Upper lobe of left lung (tissue), 4 donors: ENCODE data around the gene ECD.

Experiments used
- EP300 ChIP-seq, 4 donors: sonication (generic); formaldehyde crosslinking; IDR thresholded peaks; one replicate each; pipeline ENCODE4 v1.5.1; 2017; ENCODE audit warnings: antibody characterized with exemption in 4 of 4, control low read depth in 2 of 4
- POLR2A ChIP-seq, 4 donors: fragments of 450-650 bp; IDR thresholded peaks; one replicate each; pipeline ENCODE4 v1.5.1; 2016 to 2017; ENCODE audit warnings: antibody characterized with exemption in 4 of 4, mild to moderate bottlenecking in 2 of 4
- POLR2AphosphoS5 ChIP-seq, 2 donors: sonication (generic); formaldehyde crosslinking; IDR thresholded peaks; one replicate each; pipeline ENCODE4 v1.5.1; 2017; ENCODE audit warnings: antibody characterized with exemption in 2 of 2
- TF ChIP-seq, protein P1 (sequence below), 6 experiments: fragments of 450-650 bp in 4 of 6; fragments of 200-600 bp in 2 of 6; sonication (generic) in 2 of 6; IDR thresholded peaks; one replicate each; pipeline ENCODE4 v1.5.1; 2016 to 2019; ENCODE audit warnings: antibody characterized with exemption in 6 of 6

DNA sequence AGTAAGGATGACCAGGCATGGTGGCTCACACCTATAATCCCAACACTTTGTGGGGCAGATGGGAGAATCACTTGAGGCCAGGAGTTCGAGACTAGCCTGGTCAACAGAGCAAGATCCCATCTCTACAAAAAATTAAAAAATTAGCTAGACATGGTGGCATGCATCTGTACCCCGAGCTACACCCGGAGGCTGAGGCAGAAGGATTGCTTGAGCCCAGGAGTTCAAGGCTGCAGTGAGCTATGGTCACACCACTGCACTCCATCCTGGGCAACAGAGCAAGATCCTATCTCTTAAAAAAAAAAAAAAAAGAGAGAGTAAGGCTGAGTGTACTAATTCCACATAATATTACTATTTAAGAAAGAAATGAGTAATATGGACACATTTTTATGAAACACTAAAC is 75.0 kb downstream of the ECD start:
- TF ChIP-seq, protein P1, sequence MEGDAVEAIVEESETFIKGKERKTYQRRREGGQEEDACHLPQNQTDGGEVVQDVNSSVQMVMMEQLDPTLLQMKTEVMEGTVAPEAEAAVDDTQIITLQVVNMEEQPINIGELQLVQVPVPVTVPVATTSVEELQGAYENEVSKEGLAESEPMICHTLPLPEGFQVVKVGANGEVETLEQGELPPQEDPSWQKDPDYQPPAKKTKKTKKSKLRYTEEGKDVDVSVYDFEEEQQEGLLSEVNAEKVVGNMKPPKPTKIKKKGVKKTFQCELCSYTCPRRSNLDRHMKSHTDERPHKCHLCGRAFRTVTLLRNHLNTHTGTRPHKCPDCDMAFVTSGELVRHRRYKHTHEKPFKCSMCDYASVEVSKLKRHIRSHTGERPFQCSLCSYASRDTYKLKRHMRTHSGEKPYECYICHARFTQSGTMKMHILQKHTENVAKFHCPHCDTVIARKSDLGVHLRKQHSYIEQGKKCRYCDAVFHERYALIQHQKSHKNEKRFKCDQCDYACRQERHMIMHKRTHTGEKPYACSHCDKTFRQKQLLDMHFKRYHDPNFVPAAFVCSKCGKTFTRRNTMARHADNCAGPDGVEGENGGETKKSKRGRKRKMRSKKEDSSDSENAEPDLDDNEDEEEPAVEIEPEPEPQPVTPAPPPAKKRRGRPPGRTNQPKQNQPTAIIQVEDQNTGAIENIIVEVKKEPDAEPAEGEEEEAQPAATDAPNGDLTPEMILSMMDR (IDR thresholded peaks at IDR 0.05) = no peak
- TF ChIP-seq POLR2AphosphoS5 (IDR thresholded peaks at IDR 0.05) (no peak), POLR2A (IDR thresholded peaks at IDR 0.05) (no peak), EP300 (IDR thresholded peaks at IDR 0.05) (no peak)
